ENCODE results near the gene ZNF227. TPM values are rescaled to one million over a fixed set of nuclear protein-coding genes. Genes with fewer than 3 reads are reported as not detected.

Gene ZNF227
- total RNA-seq, 1 experiment from 2014 or later = 29.4 TPM

GRCh38 chr19:44260343-44260681 lies 48.0 kb downstream of the ZNF227 start:
- CTCF ChIA-PET = interaction anchor here (0.7 to 1.4 kb wide), 2 partner anchors 32 to 95 kb away, joined by 3 to 7 read pairs; partner anchors contain the start of gene ZNF226

DNA sequence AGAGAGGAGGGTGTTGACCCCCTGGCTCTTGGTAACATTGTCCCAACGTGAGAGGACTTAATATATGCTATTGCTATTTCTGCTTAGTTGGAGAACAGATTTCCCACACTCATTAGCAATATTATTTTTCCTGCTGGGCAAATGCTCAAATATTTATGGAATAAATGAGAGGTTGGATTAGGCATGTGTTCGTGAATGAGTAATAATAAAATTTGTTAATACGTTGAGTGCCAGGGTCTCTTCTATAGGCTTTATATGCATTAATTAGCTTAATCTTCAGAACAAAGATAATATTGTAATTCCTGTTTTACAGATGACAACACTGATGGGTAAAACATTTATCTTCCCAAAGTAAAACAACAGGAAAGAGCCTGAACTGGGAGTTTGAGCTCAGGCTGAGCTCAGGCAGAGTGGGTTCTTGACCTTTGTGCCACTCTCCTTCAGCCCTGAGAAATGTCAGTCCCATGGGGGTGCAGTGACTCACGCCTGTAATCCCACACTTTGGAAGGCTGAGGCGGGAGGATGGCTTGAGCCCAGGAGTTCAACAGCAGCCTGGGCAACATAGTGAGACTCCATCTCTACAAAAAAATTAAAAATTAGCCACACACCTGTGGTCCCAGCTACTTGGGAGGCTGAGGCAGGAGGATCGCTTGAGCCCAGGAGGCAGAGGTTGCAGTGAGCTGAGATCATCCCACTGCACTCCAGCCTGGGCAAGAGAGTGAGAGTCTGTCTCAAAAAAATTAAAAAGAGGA lies 48.5 kb downstream of the ZNF227 start:
- Mint-ChIP-seq H3K27ac (ENCODE audit: unreplicated experiment) (peak overlapping the region; percentile 73), H3K9me3 (ENCODE audit: low read depth, unreplicated experiment) (no peaks in the 10 kb centered on the region), H3K4me3 (ENCODE audit: low read depth, unreplicated experiment) (peak overlapping the region; percentile 76), H3K4me1 (ENCODE audit: low read depth, unreplicated experiment) (peaks cover 12% of the 10 kb centered on the region), H3K36me3 (ENCODE audit: insufficient read depth, unreplicated experiment) (peaks cover 18% of the 10 kb centered on the region), H3K27me3 (ENCODE audit: unreplicated experiment) (no peaks in the 10 kb centered on the region)
- no peak for TF ChIP-seq CTCF (IDR thresholded peaks at IDR 0.05; ENCODE audit: unreplicated experiment)
- intact Hi-C loops (cut with micrococcal nuclease; ENCODE audit: unreplicated experiment) = no loop called here
- BruUV-seq (replicated peaks) = no TSS peak
- CTCF ChIA-PET = interaction anchor here (1.4 kb wide), 1 partner anchor 96 kb away, joined by 7 read pairs; the partner anchor contains the start of gene ZNF226
- DNase-seq = no peak

More at GRCh38 chr19:44260343-44260681, 48.0 kb downstream of the ZNF227 start:
- Mint-ChIP-seq H3K4me1 (ENCODE audit: low read depth, unreplicated experiment) (peaks cover 12% of the 10 kb centered on the region), H3K9me3 (ENCODE audit: low read depth, unreplicated experiment) (peaks cover 3% of the 10 kb centered on the region), H3K4me3 (ENCODE audit: low read depth, unreplicated experiment) (peak overlapping the region; percentile 76), H3K27me3 (ENCODE audit: unreplicated experiment) (no peaks in the 10 kb centered on the region), H3K27ac (ENCODE audit: unreplicated experiment) (peak overlapping the region; percentile 73), H3K36me3 (ENCODE audit: insufficient read depth, unreplicated experiment) (peaks cover 18% of the 10 kb centered on the region)
- TF ChIP-seq CTCF (IDR thresholded peaks at IDR 0.05; ENCODE audit: unreplicated experiment) = no peak
- intact Hi-C loops (cut with micrococcal nuclease; ENCODE audit: unreplicated experiment) = no loop called here
- BruUV-seq (replicated peaks) = no TSS peak
- DNase-seq = peak; percentile 17

- Mint-ChIP-seq H3K4me3 (ENCODE audit: low read depth, unreplicated experiment) (no peak overlapping the region), H3K27ac (ENCODE audit: unreplicated experiment) (no peak overlapping the region), H3K27me3 (ENCODE audit: unreplicated experiment) (no peaks in the 10 kb centered on the region), H3K36me3 (ENCODE audit: insufficient read depth, unreplicated experiment) (no peaks in the 10 kb centered on the region), H3K9me3 (ENCODE audit: low read depth, unreplicated experiment) (peaks cover 23% of the 10 kb centered on the region), H3K4me1 (ENCODE audit: low read depth, unreplicated experiment) (no peaks in the 10 kb centered on the region)
- intact Hi-C loops (cut with micrococcal nuclease; ENCODE audit: unreplicated experiment) = no loop called here
- DNase-seq = no peak
- TF ChIP-seq CTCF (IDR thresholded peaks at IDR 0.05; ENCODE audit: unreplicated experiment) = no peak
- no TSS peak for BruUV-seq (replicated peaks)
- CTCF ChIA-PET = no interaction called here
These were observed 65.0 kb downstream of the ZNF227 start for GRCh38 chr19:44277331-44277730.

GRCh38 chr19:44278181-44278690 lies 65.9 kb downstream of the ZNF227 start:
- Mint-ChIP-seq H3K27ac (ENCODE audit: unreplicated experiment) (no peak overlapping the region), H3K4me1 (ENCODE audit: low read depth, unreplicated experiment) (no peaks in the 10 kb centered on the region), H3K27me3 (ENCODE audit: unreplicated experiment) (no peaks in the 10 kb centered on the region), H3K36me3 (ENCODE audit: insufficient read depth, unreplicated experiment) (no peaks in the 10 kb centered on the region), H3K4me3 (ENCODE audit: low read depth, unreplicated experiment) (no peak overlapping the region), H3K9me3 (ENCODE audit: low read depth, unreplicated experiment) (peaks cover 22% of the 10 kb centered on the region)
- intact Hi-C loops (cut with micrococcal nuclease; ENCODE audit: unreplicated experiment) = no loop called here
- no peak for TF ChIP-seq CTCF (IDR thresholded peaks at IDR 0.05; ENCODE audit: unreplicated experiment)
- no peak for DNase-seq
- no TSS peak for BruUV-seq (replicated peaks)
- CTCF ChIA-PET = no interaction called here

Measured in Calu3 (cell line).